ENCODE data around the gene MMD2.
"Not testable (repeated sequence)": the region's sequence is repeated elsewhere in the genome, so short reads cannot be mapped to it uniquely, and the experiment has no call there.

Gene MMD2

GRCh38 chr7:4958477-4959301 is at the start of gene MMD2:
TSS of gene MMD2 (minus strand) at chr7:4959187. CDS start at chr7:4959017, 170 bp downstream.
- no peak for DNase-seq

- no peak for DNase-seq
These were observed 46.1 kb upstream of the MMD2 start for GRCh38 chr7:5005066-5005465.

GRCh38 chr7:5001911-5002310 is 42.9 kb upstream of the MMD2 start:
- no peak for DNase-seq

- no peak for DNase-seq
These were observed 42.0 kb upstream of the MMD2 start for GRCh38 chr7:5001003-5001402.

GRCh38 chr7:4999369-4999950 is 40.5 kb upstream of the MMD2 start:
- no peak for DNase-seq

- no peak for DNase-seq
These were observed 39.9 kb upstream of the MMD2 start for GRCh38 chr7:4998910-4999309.

GRCh38 chr7:4998244-4998643 is 39.3 kb upstream of the MMD2 start:
- no peak for DNase-seq

- DNase-seq, result no peak
These were observed 37.8 kb upstream of the MMD2 start for GRCh38 chr7:4996696-4997222.

GRCh38 chr7:4995429-4995969 is 36.5 kb upstream of the MMD2 start:
- no peak for DNase-seq

GRCh38 chr7:4993471-4993870 is 34.5 kb upstream of the MMD2 start:
- no peak for DNase-seq

GRCh38 chr7:4982741-4983140 is 23.8 kb upstream of the MMD2 start:
- DNase-seq, result not testable (repeated sequence)

GRCh38 chr7:4981295-4981890 is 22.4 kb upstream of the MMD2 start:
- not testable (repeated sequence) for DNase-seq

- DNase-seq, result not testable (repeated sequence)
These were observed 16.6 kb upstream of the MMD2 start for GRCh38 chr7:4975626-4976025.

GRCh38 chr7:4973728-4974198 is 14.8 kb upstream of the MMD2 start:
- peak; percentile 94 for DNase-seq

- DNase-seq, result not testable (repeated sequence)
These were observed 13.5 kb upstream of the MMD2 start for GRCh38 chr7:4972446-4972845.

- DNase-seq, result no peak
These were observed 6.5 kb upstream of the MMD2 start for GRCh38 chr7:4965295-4966022.

GRCh38 chr7:4964506-4964905 is 5.5 kb upstream of the MMD2 start:
- DNase-seq, result no peak

- no peak for DNase-seq
These were observed 4.1 kb upstream of the MMD2 start for GRCh38 chr7:4962872-4963775.

- DNase-seq, result no peak
These were observed 1.4 kb upstream of the MMD2 start for GRCh38 chr7:4960363-4960762.

GRCh38 chr7:4959893-4960292 is 906 bp upstream of the MMD2 start:
- DNase-seq, result no peak

GRCh38 chr7:4959306-4959705 is 319 bp upstream of the MMD2 start:
- DNase-seq, result no peak

Data from NCI-H1092 (cell line).